GM21390 (cell line): ENCODE data around the gene PRKCE.

Source experiments
- ATAC-seq: cut with Tn5 transposase; IDR thresholded peaks from one replicate; pipeline ENCODE4 v1.9.1; 2021; ENCODE audit not compliant: unreplicated experiment

The PRKCE gene

DNA sequence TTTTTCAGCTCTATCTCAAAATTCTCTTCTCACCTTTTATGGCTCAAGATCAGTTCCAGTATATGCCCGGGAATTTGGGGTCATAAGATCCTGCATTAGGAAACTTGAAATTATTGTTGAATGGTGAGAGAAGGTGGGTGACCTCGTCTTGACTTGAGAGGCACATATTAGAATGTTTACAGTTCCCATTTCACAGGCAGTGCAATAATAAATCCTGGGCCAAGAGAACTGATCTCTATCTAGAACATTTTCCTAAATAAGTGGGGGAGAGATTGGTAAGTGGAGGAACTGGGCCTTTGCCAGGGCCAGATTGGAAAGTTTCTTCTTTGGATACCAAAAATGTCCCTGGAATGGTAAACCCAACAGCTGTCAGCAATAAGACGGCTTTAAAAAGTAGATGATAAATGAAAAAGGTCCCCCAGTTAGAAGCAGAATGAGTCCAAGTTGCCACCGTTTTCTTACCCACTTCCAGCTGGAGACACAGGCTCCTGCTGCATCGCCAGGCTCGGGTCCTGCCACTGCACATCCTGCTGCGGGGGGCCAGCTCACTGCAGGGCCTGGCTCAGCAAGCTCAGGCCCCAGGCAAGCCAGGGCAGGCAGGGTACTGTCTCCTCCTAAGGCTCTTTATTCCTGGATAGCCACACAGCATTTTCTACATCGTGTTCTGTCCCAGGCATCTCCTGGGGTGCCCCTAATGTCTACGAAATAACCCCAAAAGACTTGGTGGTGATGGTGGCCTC lies 519.3 kb downstream of the PRKCE start:
- no peak for ATAC-seq

DNA sequence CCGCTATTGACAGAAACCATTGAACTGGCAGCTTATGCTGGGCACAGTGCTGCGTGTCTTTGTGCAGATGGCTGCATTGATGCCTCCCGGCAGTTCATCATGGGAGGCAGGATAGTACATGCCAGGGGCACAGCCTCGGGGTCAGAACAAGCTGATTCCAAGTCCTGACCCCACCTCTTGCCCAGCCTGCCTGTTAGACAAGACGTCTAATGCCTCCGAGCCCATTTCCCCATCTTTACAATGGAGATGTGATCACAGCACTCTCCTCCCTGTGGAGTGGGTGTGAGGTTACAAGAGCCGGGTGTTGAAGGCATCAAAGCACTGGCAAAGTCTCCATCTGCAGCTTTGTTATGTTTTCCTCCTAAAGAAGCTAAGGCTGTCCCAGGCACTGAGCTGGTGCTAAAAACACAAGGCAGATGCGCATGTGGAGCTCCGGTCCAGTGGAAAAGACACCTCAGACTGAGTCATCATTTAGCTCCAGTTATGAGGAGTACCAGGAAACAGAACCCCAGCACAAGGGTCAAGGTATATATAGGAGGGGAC lies 520.0 kb downstream of the PRKCE start:
- ATAC-seq = no peak

DNA sequence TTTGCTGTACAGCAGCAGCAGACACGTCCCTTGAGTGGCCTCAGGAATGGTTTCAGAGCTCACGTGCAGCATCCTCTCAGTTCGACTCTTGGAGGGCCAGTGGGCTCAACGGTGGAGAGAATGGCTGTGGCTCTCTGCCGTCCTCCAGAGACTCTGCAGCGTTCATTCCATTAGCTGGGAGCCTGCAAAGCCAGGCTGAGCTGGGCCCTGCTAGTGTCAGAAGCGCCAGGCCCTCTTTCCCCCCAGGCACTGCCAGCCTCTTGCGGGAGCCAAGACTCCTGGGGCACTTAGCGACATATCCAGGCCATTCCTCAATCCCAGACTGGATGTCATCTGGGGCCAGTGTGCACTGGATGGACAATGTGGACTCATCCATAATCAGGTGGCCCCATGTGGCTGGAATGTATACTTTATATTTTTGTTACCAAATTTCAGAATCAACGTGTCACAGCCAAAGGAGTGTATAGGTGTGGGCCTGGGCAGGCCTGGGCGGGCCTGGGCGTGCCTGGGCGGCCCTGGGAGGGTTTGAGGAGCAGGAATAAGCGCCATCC lies 520.6 kb downstream of the PRKCE start:
- ATAC-seq = no peak

DNA sequence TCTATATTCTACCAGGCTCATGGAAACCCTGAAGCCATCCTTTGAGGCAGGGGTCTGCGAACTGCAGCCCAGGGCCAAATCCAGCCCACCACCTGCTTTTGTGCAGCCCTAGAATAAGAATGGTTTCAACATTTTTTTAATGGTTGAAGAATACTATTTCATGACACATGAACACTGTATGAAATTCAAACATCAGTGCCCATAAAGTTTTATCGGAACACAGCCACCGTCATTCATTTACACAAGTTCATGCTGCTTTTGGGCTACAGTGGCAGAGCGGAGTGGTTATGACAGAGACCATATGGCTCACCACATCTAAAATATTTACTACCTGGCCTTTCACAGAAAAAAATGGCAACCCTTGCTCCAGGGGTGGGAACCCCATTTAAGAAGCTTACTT lies 521.6 kb downstream of the PRKCE start:
- no peak for ATAC-seq

DNA sequence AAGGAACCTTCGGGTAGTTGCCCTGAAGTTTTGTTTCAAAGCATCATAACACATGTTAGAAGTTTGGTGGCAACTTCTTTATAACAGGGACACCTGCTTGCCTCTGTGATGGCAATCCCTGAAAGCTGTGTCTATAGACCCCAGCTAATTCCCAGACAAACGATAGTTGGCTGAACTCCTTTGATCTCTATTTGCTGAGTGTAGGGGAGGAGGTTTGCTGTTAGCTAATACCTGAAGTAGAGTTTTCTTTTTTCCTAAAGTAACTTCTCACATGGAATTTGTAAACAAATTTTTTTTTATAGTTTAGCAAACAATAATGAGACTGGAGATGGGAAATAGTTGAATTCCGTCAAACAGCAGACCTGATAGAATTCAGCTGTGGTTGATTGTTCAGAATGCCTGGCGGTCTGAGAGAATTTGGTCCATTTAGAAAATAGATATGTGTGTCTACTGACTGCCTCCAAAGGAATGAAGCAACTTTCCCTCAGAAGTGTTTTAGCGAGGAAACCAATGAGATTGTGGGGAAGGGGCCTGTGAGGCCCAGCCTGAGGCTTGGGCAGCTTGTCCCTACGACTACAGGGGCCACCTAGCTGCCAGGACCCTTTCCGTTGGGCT lies 522.3 kb downstream of the PRKCE start:
- no peak for ATAC-seq

DNA sequence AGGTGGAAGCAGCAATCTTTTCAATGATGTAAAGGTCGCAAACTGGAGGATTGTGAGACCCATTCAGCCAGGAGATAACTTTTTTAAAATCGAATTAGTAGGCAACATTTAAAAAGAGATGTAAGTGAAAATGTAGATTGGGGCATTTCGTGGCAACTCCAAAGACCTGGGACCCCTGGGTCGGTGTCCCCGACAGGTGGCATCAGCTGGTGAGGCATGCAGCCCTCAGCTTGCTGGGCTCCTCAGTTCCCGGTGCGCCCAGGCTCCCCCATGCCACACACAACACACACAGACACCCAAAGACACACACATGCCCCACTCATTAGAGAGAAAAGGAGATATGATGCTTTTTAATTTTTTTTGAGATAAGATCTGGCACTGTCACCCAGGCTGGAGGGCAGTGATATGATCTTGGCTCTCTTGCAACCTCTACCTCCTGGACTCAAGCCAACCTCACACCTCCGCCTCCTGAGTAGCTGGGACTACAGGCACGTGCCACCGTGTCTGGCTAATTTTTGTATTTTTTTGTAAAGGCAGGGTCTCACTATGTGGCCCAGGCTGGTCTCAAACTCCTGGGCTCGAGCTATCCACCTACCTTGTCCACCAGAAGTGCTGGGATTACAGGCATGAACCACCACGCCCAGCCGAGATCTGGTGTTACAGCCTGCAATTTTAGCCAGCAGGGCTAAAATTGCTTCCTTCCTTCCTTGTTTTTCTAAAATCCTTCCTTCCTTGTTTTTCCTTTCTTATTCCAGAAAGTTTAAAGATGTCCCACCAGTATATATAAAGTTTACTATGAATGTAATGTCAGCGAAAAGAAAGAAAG lies 523.1 kb downstream of the PRKCE start:
- no peak for ATAC-seq

DNA sequence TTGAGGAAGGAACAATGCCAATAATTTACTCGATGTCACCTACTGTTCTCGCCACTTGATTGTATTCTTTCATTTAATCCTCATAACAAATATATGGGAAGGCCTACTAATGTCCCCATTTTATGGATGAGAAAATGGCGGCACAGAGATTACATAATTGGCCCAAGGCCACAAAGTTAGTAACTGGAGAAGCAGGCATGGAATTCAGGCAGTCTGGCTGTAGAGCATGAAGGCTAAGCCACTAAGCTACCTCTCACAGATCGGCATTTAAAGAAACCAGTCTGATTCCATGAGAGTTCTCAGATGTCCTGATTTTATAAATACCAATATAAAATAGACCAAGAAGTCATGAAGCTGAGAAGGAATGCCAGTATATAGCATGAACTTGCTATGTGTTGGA lies 523.9 kb downstream of the PRKCE start:
- ATAC-seq = no peak

DNA sequence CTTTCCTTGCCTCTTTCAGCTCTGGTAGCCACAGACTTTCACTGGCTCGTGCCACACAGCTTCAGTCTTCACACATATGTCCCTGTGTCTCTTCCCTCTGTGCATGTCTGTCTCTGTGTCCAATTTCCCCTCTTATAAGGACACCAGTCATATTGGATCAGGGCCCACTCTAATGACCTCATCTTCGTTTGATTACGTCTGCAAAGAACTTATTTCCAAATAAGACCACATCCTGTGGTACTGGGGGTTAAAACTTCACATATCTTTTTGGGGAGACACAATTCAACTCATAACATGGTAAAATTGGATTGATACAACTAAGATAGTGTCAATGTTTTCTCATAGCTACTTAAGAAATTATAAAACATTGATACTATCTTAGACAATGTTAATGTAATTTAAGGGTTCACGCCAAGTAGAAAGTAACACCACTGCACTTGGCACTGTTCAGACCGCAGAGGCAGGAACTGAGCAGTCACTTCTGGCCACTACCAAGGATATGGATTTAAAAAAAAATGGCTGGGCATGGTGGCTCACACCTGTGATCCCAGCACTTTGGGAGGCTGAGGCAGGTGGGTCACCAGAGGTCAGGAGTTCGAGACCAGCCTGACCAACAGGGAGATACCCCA lies 526.1 kb downstream of the PRKCE start:
- no peak for ATAC-seq

DNA sequence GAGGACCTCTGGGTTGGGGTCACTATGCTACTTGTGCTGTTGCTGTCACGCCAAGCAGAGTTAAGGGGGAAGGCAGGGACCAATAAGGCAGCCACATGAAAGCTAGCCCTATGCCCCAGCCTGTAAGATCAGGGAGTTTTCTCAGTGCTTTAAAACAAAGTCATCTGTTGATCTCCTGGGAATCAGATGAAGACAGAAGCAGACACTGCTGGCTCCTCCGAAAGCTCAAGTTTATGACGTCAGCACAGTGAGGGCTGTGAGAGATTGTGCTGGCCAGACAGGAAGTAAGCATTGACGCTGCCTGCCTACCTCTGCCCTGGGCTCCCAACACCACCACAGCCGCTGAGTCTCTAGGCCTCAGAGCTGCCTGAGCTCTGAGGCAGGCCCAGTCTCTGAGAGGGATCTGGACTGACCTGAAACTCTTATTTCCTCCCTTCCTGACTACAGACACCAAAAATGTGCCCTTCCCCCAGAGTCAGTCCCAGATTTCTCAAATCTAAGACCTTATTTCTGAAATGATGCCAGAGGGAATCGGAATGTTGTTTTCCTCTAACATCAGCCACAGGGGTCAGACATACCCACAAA lies 527.7 kb downstream of the PRKCE start:
- peak; percentile 69 for ATAC-seq

DNA sequence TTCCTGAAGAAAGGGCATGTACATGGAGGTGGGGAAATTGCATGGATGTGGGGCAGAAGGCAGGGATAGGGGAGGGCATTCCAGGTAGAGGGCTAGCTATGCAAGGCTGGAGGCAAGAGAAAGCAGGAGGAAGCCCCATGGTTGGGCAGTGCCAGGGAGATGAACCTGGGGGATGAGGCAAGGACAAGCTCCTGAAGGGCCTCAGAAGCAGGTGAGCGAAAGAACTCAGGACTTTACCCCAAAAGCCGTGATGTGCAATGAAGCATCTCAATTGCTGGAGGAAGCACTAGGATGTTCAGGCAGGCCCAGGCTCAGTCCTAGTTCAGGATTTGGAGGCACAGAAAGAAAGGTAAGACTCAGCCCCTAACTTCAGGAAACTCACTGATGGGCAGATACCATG lies 528.7 kb downstream of the PRKCE start:
- ATAC-seq = no peak

DNA sequence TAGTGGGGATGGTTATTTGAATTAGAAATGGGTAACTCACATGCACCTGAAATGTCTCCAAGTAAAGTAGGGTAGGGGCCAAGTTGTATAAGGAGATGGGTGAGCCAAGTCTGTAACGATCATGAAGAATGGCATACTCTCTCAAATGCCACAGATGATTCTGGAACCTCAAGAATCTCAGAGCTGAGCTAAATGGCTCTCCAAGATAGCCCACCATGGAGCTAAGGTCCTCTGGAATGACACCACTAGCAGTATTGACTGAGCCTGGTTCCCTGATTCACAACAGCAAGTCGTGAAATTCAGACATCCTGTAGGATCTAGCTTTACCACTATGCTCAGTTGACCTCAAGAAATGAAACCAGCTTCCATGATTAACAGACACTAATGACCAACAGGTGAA lies 529.8 kb downstream of the PRKCE start:
- ATAC-seq = no peak

DNA sequence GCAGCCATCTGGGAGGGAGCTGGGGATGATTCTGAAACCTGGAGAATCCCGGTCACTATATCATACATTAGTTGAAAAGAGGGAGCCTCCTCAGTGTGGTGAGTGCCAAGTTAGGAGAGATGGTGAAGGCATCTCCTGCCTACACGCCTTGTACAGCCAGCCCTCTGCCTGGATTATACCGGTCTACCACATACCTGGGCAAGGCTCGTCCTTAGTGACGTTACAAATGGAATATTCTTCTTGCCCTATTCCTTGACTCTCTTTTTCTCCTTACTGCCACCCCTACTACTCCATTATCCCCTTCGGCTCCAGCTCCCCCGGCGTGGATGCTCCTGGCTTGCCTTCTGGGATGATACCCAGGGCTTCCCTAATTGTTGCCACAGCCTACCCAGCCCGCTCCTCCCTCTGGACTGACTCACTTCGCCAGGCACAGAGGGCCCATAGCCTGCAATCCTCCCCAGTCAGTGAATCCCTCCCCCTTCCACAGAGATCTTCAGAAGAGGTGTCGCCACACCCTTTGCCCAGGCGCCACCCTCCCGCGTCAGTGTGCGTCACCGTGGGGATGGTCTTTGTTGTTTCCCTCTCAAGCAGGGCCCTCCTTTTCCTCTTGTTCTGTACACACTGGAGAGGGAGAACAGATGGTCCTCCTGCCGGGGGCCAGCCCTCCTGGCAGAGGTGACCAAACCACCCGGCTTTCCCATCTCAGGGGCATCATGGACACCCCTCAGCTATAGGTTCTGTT lies 530.5 kb downstream of the PRKCE start:
- no peak for ATAC-seq

DNA sequence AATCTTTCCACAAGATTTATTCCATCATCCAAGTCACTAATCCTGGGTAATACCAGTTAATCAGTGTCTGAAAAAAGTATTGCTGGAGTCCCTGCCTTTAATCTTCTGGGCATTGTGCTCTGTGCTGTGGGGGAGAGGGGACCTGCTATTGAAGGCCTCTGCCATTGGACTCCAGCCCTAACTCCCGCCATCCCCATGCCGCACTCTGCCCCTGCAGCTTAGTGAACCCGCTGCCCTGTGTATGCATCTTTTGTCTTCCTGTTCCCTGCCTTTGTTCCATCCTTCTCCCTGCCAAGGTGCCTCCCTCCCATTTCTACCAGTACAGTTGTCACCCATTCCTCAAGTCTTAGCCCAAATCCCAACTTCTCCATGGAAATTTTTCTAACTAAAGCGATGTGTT lies 532.0 kb downstream of the PRKCE start:
- no peak for ATAC-seq

DNA sequence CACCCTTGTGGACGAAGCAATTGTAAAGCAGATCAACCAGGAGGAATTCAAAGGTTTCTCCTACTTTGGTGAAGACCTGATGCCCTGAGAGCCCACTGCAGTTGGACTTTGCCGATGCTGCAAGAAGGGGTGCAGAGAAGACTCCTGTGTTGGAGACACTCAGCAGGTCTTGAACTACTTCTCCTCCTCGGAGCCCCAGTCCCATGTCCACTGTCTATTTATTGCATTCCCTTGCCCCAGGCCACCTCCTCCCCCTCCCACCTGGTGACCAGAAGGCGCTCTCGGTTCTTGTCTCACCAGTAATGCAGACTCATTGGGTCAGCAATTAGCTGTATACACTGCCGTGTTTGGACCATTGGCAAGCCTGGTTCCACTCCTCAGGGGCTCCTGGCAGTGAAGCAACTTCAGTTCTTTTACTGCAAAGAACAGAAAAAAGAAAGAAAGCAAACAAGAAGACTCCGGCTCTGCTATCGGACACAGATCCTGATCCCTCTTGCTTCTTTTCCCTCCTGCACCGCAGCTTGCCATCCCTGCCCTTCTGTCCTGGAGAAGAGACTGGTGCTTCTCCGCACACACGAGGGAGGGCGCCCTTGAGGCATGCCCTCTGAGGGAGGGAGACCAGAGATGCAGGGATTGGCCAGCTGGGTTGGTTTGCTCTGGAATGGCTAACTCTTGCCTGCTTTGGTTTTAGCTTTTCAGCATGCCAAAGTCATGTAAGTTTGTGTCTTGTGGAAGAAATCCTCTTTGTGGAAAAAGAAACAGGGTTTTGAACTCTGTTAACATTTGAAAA lies 533.5 kb downstream of the PRKCE start:
- ATAC-seq = no peak

DNA sequence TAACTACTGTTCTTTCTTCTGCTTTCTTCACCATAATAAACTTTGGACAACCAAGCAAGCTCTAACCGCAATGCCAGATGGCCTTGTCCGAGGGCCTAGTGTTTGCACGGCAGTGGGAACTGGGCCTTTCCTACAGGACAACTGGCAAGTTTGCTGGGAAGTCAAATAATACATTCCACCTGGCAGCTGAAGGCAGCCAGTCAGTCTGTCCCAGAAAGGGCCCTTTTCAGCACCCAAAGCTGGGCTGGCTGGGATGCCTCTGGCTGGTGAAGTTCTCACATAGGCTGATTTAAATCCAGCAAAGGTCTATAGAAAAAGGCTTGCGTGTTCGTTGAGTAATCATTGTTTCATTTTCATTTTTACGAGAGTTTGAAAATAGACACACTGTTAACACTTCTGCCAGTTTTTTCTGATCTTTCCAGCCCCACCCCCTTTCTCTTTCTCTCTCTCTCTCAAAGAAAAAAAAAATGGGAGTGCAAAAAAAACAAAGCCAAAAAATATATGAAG lies 535.7 kb downstream of the PRKCE start:
- ATAC-seq = peak; percentile 77

DNA sequence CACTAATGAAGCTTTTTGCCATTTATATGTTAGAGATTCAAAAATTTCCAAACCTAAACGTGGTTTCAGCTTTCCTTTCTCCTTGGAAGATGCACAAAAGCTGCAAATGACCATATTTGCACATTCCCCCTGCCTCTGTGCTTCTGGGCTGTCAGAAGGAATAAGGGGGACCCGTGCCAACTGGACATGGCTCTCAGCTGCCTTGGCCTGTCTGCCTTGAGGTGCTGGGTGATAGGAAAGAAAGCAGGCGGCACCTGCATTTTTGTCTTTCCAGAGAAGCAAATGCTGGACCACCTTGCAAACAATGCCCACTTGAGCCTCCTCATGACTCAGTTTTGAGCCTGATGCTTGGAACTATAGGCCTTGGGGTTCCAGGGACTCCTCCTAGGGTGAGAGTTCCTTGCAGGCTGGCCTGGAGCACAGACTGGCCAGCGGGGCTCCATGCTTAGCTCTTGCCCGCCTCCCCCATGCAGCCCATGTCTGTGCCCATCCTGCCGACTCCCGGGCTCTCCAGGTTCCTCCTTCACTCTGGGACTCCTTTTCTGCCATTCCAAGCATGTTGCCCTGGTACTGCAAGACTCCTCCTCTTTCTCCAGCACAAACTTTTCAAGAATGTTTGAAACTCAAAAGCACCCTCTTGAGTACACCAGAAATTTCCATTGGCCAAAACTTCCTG lies 536.7 kb downstream of the PRKCE start:
- no peak for ATAC-seq

DNA sequence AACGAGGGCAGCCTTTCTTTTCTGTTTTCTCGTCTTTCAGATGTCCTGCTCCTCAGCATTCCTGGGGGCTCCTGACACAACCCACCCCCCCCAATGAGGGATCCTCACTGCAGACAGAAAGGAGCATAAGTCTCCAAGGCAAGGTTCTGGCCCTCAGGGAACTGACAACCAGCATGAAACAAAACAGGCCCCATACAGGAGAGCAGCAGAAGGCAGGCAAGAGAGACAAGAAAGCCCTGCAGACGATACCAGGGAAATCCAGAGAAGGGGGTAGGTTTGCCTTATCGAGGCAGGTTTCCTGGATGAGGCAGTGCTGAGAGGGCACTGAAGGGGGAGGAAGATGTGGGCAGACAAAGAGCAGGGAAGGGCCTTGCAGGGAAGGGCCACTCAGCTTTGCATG lies 541.9 kb downstream of the PRKCE start:
- ATAC-seq = no peak

DNA sequence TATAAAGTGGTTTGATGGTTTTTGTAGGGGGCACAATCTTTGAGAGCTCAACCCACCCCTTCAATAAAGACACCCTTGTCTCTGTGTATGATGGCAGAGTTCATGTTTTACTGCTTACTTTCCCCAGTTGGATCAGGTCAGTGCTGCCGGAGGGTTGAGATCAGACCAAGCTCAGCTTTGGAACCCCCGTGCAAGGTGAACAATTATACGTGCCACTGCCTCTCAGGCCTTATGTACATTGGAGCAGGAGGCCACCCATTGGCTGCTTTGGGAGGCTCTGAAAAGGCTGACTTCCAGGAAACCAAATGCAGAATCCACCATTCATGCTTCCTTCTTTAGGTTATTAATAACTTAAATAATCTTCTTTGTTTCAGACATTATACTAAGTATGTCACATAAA lies 542.4 kb downstream of the PRKCE start:
- no peak for ATAC-seq
